Endothelial cell of umbilical vein (primary cell): ENCODE data around the gene TDO2. TPM values are rescaled to one million over a fixed set of nuclear protein-coding genes. Genes with fewer than 3 reads are reported as not detected.

Experiments used
- BruUV-seq: library from RNA; stranded (reverse); fragments of 400-500 nt; replicated peaks from 2 replicates; lab custom pipeline; 2021; lab: Mats Ljungman, UMichigan
- CTCF ChIA-PET: fragments of 300-600, 350-600 bp; sonication (Branson Sonifier 250); formaldehyde crosslinking; loops from one replicate; lab custom pipeline; 2021; ENCODE audit warnings: antibody characterized with exemption, inconsistent platforms; lab: Charles Lee
- POLR2A ChIA-PET: fragments of 300-600, 350-600 bp; sonication (Branson Sonifier 250); formaldehyde crosslinking; loops from one replicate; lab custom pipeline; 2021; ENCODE audit warnings: antibody characterized with exemption, inconsistent platforms; lab: Charles Lee
- DNase-seq: peaks from one replicate; pipeline ENCODE4 v3.0.0-alpha.2; 2011; ENCODE audit warnings: low read depth, low spot score
- FAIRE-seq: peaks from 2 replicates; lab custom pipeline; 2011; peaks lifted over from hg19 to GRCh38; lab: Jason Lieb, UNC
- H2AFZ ChIP-seq: 2 replicates; pipeline ENCODE4 v1.6.0; 2012; ENCODE audit warnings: low read depth, low read length, control low read depth, inconsistent platforms
- H3K27ac ChIP-seq: 2 replicates; pipeline ENCODE4 v1.5.1; 2011; ENCODE audit warnings: low read depth, mild to moderate bottlenecking, control low read depth, low read length, moderate library complexity; ENCODE audit not compliant: insufficient read depth
- H3K27me3 ChIP-seq, 2 experiments: 2 replicates each; pipeline versions ENCODE4 v1.6.0 to v1.6.1; 2011; ENCODE audit warnings: low read length in 2 of 2, mixed read lengths in 1 of 2; ENCODE audit not compliant: control insufficient read depth in 2 of 2, insufficient read depth in 2 of 2
- H3K36me3 ChIP-seq, 2 experiments: 2 replicates in 1 of 2; 3 replicates in 1 of 2; pipeline ENCODE4 v1.5.1; 2011; ENCODE audit warnings: low read length in 2 of 2, mild to moderate bottlenecking in 1 of 2, moderate library complexity in 1 of 2; ENCODE audit not compliant: control insufficient read depth in 2 of 2, insufficient read depth in 2 of 2; ENCODE audit errors: extremely low read depth in 1 of 2
- H3K4me1 ChIP-seq: 3 replicates; pipeline ENCODE4 v1.5.1; 2011; ENCODE audit warnings: mild to moderate bottlenecking, low read length; ENCODE audit not compliant: control insufficient read depth, insufficient read depth; ENCODE audit errors: extremely low read depth
- H3K4me2 ChIP-seq: 2 replicates; pipeline ENCODE4 v1.6.1; 2011; ENCODE audit warnings: low read length, control low read depth, mixed read lengths; ENCODE audit not compliant: insufficient read depth
- H3K4me3 ChIP-seq, 3 experiments: fragments of 200-600 bp in 1 of 3; sonication (generic), shearing (Covaris generic) in 1 of 3; replicated peaks in 1 of 3; 2 replicates each; pipeline ENCODE4 v1.5.1; 2011 to 2016; ENCODE audit warnings: control low read depth in 3 of 3, low read length in 3 of 3, mild to moderate bottlenecking in 2 of 3, inconsistent platforms in 1 of 3, low read depth in 1 of 3, moderate library complexity in 1 of 3; ENCODE audit not compliant: insufficient read depth in 1 of 3
- H3K79me2 ChIP-seq: 2 replicates; pipeline ENCODE4 v1.6.0; 2012; ENCODE audit warnings: low read length, inconsistent platforms; ENCODE audit not compliant: control insufficient read depth, insufficient read depth
- H3K9ac ChIP-seq: replicated peaks from 2 replicates; pipeline ENCODE3; 2011; ENCODE audit warnings: low read length, control low read depth; ENCODE audit not compliant: insufficient read depth; ENCODE audit errors: extremely low read depth
- H3K9me1 ChIP-seq: replicated peaks from 3 replicates; pipeline ENCODE4 v1.6.0; 2011; ENCODE audit warnings: mild to moderate bottlenecking, low read length; ENCODE audit not compliant: control insufficient read depth, insufficient read depth; ENCODE audit errors: extremely low read depth
- H3K9me3 ChIP-seq: replicated peaks from 2 replicates; pipeline ENCODE4 v1.5.1; 2012; ENCODE audit warnings: low read length, inconsistent platforms; ENCODE audit not compliant: control insufficient read depth, insufficient read depth
- H4K20me1 ChIP-seq: replicated peaks from 2 replicates; pipeline ENCODE3; 2011; ENCODE audit warnings: mild to moderate bottlenecking, low read length; ENCODE audit not compliant: control insufficient read depth, insufficient read depth; ENCODE audit errors: extremely low read depth
- CTCF ChIP-seq, 2 donors: IDR thresholded peaks; 1 replicate in 1 of 2; 2 replicates in 1 of 2; pipeline ENCODE4 v1.5.1; 2011; ENCODE audit warnings: low read length in 2 of 2, mild to moderate bottlenecking in 2 of 2, moderate library complexity in 2 of 2, control low read depth in 1 of 2, inconsistent platforms in 1 of 2, low read depth in 1 of 2; ENCODE audit not compliant: insufficient read depth in 1 of 2; ENCODE audit errors: extremely low read depth in 1 of 2
- EZH2 ChIP-seq: IDR thresholded peaks from 2 replicates; pipeline ENCODE4 v1.6.1; 2012; ENCODE audit warnings: borderline replicate concordance, low read depth, mild to moderate bottlenecking, moderate library complexity, low read length, inconsistent platforms; ENCODE audit not compliant: severe bottlenecking
- FOS ChIP-seq: IDR thresholded peaks from 2 replicates; pipeline ENCODE4 v1.6.1; 2011; ENCODE audit warnings: mild to moderate bottlenecking, low read length, moderate library complexity, borderline replicate concordance; ENCODE audit not compliant: insufficient read depth
- GATA2 ChIP-seq: IDR thresholded peaks from 2 replicates; pipeline ENCODE4 v1.7.0; 2011; ENCODE audit warnings: low read depth, mild to moderate bottlenecking, moderate library complexity, mixed read lengths, low read length; ENCODE audit not compliant: insufficient read length, insufficient read depth
- JUN ChIP-seq: IDR thresholded peaks from 2 replicates; pipeline ENCODE4 v1.6.1; 2011; ENCODE audit warnings: borderline replicate concordance, low read depth; ENCODE audit not compliant: insufficient read length, insufficient read depth
- MAX ChIP-seq: IDR thresholded peaks from 2 replicates; pipeline ENCODE4 v1.6.1; 2011; ENCODE audit not compliant: insufficient read depth, insufficient read length
- MYC ChIP-seq: IDR thresholded peaks from one replicate; pipeline ENCODE4 v1.6.1; 2011; ENCODE audit warnings: mild to moderate bottlenecking, low read depth, low read length
- POLR2A ChIP-seq: IDR thresholded peaks from 2 replicates; pipeline ENCODE4 v1.6.1; 2012; ENCODE audit warnings: low read depth, mild to moderate bottlenecking, control low read depth, low read length
- POLR2AphosphoS5 ChIP-seq: IDR thresholded peaks from 2 replicates; pipeline ENCODE4 v1.6.1; 2012; ENCODE audit warnings: low read depth, mild to moderate bottlenecking, control low read depth, low read length, moderate library complexity; ENCODE audit not compliant: insufficient read depth
- dilution Hi-C: fragments of 300-500 bp; cut with MboI; formaldehyde crosslinking; loops from one replicate; pipeline ENCODE4 v1.15.0; 2019; ENCODE audit warnings: low sequenced_read_pairs; ENCODE audit not compliant: extremely low pct_ligation_motif_present
- intact Hi-C: fragments of 100-400 bp; cut with micrococcal nuclease; formaldehyde crosslinking; loops from one replicate; pipeline ENCODE4 v1.10.0; 2022
- polyA plus RNA-seq, 4 experiments: library from polyadenylated mRNA; depleted of rRNA in 3 of 4; stranded (reverse) in 3 of 4; unstranded in 1 of 4; fragments of >200 nt; gene quantifications; 2 replicates each; pipeline versions ENCODE4 v1.2.1 to v1.2.3, GENCODE V29; 2011 to 2012; ENCODE audit warnings: missing spikeins in 1 of 4
- total RNA-seq: library from RNA; stranded (reverse); gene quantifications from 2 replicates; pipeline ENCODE4 v1.2.3, GENCODE V29; 2021

The TDO2 gene
- total and polyA plus RNA-seq, 2 donors (not counting 3 experiments of a cell fraction or from before 2014, with no cell fraction given): not detected

- intact Hi-C loops: no loop called here
- BruUV-seq: no TSS peak
Measured at GRCh38 chr4:155887847-155888570, 15.5 kb upstream of the TDO2 start.

More at GRCh38 chr4:155887847-155888570, 15.5 kb upstream of the TDO2 start:
- TF ChIP-seq CTCF (IDR thresholded peaks at IDR 0.05; ENCODE audit: extremely low read depth in 1 of 2, insufficient read depth in 1 of 2, low read depth in 1 of 2, low read length in 2 of 2): no peak
- no peak for TF ChIP-seq GATA2
- TF ChIP-seq JUN: no peak
- no peak for TF ChIP-seq FOS
- TF ChIP-seq EZH2: no peak
- TF ChIP-seq MAX: no peak
- no peak for TF ChIP-seq POLR2AphosphoS5
- no peak for TF ChIP-seq MYC
- TF ChIP-seq POLR2A: no peak
- no peaks in the 10 kb centered on the region for H3K79me2 ChIP-seq
- no peak overlapping the region for H3K27ac ChIP-seq
- H3K4me1 ChIP-seq: no peaks in the 10 kb centered on the region
- POLR2A ChIA-PET: no interaction called here
- no peak overlapping the region for H2AFZ ChIP-seq
- no peak overlapping the region for H3K4me3 ChIP-seq
- H3K4me2 ChIP-seq: no peak overlapping the region
- H3K9me1 ChIP-seq: no peaks in the 10 kb centered on the region
- DNase-seq (no peak), FAIRE-seq (no peak)
- dilution Hi-C loops: no loop called here
- H3K36me3 ChIP-seq: no peaks in the 10 kb centered on the region
- no peaks in the 10 kb centered on the region for H4K20me1 ChIP-seq
- CTCF ChIA-PET: no interaction called here
- no peaks in the 10 kb centered on the region for H3K9me3 ChIP-seq
- no peak overlapping the region for H3K9ac ChIP-seq
- no peaks in the 10 kb centered on the region for H3K27me3 ChIP-seq
